ENCODE data around the gene TMOD2. TPM values are rescaled to one million over a fixed set of nuclear protein-coding genes. Genes with fewer than 3 reads are reported as not detected.

TMOD2 gene
- total RNA-seq, 1 experiment from 2014 or later, result 2.6 TPM

DNA sequence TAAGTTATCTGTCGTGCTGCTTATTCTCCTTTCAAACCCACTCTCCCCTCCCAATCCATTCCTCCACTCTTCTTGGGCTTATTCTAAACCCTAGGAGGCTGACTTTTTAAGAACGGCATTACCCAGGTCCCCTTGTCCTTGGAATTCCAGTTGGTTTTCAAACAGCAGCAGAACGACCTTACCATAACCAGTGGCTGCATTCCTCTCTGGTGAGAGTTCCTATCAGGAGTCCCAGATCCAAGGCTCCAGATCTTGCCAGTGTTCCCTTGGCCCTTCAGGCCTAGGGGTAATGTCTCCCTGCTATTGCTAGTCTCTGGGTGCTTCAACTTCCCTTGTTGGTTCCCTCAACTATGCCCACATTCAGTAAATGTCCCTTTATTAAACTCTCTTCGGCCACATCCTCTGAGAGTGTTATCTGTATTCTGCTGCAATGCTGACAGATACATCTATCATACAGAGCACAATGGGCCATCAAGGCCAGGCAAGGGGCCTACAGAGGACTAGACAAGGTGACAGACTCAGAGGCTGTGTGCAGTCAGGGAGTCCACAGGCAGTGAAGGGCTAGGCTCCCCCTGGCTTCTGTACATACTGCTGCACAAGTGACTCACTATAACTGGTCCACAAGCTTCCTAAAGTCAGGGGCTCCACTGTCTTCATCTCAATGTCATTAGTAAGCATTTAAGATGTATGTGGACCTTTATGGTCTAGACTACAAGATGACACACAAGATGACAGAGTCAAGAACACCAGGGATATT is 24.1 kb upstream of the TMOD2 start:
- Histone ChIP-seq H3K36me3 (ENCODE audit: insufficient read depth, low read length) (no peaks in the 10 kb centered on the region), H3K27ac (ENCODE audit: low read length) (no peak overlapping the region), H4K20me1 (ENCODE audit: insufficient read depth, low read depth, low read length) (peaks cover 18% of the 10 kb centered on the region), H3K9ac (ENCODE audit: low read length) (no peak overlapping the region), H3K4me1 (ENCODE audit: low read length) (peaks cover 40% of the 10 kb centered on the region), H2AFZ (ENCODE audit: low read length) (no peak overlapping the region), H3K4me3 (ENCODE audit: low read length) (no peak overlapping the region), H3K9me3 (ENCODE audit: low read length) (no peaks in the 10 kb centered on the region), H3K4me2 (ENCODE audit: low read depth, low read length, poor library complexity, severe bottlenecking) (no peak overlapping the region), H3K27me3 (ENCODE audit: low read length) (no peaks in the 10 kb centered on the region), H3K79me2 (ENCODE audit: low read length) (no peaks in the 10 kb centered on the region), H3K9me2 (replicated peaks; ENCODE audit: insufficient read depth, low read length) (no peaks in the 10 kb centered on the region)
- DNase-seq, result peak; percentile 67

DNA sequence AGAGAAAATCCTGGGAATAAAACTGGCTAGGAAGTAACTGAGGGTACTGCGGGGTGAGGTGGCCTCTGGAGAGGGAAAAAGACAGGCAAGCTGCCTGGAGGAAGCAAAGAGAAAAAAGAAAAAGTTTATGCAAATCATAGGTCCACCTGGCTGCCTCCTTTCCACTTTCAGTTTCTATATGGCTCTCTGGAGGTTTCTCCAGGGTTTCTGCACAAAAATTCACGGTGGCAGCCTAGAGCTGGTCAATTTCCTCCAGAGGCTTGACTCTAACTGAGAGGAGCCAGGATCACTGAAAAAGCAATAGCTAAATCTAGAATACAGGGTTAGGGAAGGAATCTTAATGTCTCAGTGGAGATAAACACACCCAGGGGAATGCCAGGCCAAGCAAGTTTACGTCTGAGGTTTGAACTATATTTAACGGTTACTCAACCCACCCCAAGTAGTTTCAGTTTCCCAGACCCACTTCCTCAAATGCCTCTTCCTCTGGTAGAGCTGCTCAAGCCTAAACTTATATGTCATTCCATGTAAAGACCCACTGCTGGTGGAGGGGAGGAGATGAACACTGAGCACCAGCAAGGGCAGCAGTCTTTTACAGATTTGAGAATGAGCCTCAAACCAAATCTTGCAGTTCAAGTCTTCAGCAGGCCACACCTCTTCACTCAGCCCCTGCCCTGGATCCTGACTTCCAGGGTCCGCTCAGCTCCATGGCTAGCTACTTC is 19.7 kb upstream of the TMOD2 start:
- Histone ChIP-seq H2AFZ (ENCODE audit: low read length) (no peak overlapping the region), H3K36me3 (ENCODE audit: insufficient read depth, low read length) (no peaks in the 10 kb centered on the region), H3K4me3 (ENCODE audit: low read length) (peak overlapping the region; percentile 58), H3K79me2 (ENCODE audit: low read length) (no peaks in the 10 kb centered on the region), H3K9me2 (replicated peaks; ENCODE audit: insufficient read depth, low read length) (no peaks in the 10 kb centered on the region), H4K20me1 (ENCODE audit: insufficient read depth, low read depth, low read length) (peaks cover 19% of the 10 kb centered on the region), H3K27ac (ENCODE audit: low read length) (peak overlapping the region; percentile 32; the same call in 1 of the 2 replicates), H3K4me1 (ENCODE audit: low read length) (peaks cover 58% of the 10 kb centered on the region), H3K9ac (ENCODE audit: low read length) (peak overlapping the region; percentile 12; the same call in 1 of the 2 replicates), H3K9me3 (ENCODE audit: low read length) (no peaks in the 10 kb centered on the region), H3K27me3 (ENCODE audit: low read length) (no peaks in the 10 kb centered on the region), H3K4me2 (ENCODE audit: low read depth, low read length, poor library complexity, severe bottlenecking) (peak overlapping the region; percentile 88)
- DNase-seq, result peak; percentile 83

DNA sequence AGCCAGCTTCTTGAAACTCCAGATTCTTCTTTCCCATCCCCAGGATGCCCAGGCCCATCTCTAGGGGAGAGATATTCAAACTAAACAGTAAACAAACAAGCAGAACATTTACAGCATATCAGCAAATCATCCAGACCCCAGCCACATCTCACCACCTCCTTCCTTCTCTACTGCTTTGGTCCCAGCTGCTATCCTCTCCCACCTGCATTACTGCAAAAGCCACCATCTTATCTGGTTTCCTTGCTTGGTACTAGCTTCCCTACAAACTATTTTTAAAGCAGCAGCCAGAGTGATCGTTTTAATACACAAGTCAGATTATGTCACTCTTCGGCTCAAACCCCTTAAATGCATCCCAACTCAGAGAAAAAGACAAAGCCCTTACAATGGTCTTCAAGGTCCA is 18.8 kb upstream of the TMOD2 start:
- no peak overlapping the region for H3K27ac ChIP-seq (ENCODE audit: low read length)
- H3K4me1 ChIP-seq (ENCODE audit: low read length), result peaks cover 51% of the 10 kb centered on the region

DNA sequence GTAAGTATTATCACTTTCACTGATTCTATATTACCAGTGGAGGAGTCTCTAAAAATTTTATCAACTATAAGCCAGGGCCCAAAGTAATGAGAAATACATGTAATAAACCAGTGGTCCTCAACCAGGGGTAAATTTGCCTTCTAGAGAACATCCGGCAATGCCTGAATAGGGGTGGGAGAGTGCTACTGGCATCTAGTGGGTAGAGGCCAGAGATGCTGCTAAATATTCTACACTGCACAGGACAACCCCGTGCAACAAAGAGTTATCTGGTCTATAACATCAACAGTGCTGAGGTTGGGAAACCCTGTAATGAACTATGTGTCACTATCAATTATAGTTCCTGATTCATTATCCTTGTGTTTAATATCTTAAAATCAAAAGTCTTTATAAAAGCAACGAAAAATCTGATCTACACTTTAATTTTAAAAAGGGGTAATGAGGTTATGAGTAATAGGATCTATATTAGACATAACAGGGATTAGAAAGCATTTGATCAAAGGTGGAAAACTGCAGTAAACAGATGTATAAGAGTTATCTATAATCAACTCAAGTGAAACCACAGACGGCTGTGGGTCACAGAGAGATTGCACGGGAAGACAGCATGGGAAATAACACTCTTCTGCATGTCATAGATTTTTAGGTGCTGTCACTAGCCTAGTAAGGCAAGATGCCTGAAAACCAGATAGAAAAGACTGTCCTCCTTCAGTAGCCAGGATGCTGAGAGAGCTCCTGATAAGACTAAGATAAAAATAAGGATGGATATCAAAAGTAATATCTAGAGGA is 16.0 kb upstream of the TMOD2 start:
- H3K9me2 ChIP-seq (replicated peaks; ENCODE audit: insufficient read depth, low read length), result no peaks in the 10 kb centered on the region
- H3K4me1 ChIP-seq (ENCODE audit: low read length), result peaks cover 56% of the 10 kb centered on the region
- 0 out of 2 replicates have a peak, but pooled peaks cover 5% of the 10 kb centered on the region for H4K20me1 ChIP-seq (ENCODE audit: insufficient read depth, low read depth, low read length)
- no peak overlapping the region for H3K9ac ChIP-seq (ENCODE audit: low read length)
- no peaks in the 10 kb centered on the region for H3K27me3 ChIP-seq (ENCODE audit: low read length)
- no peaks in the 10 kb centered on the region for H3K79me2 ChIP-seq (ENCODE audit: low read length)
- no peaks in the 10 kb centered on the region for H3K36me3 ChIP-seq (ENCODE audit: insufficient read depth, low read length)
- peak; percentile 61 for DNase-seq
- no peak overlapping the region for H3K4me3 ChIP-seq (ENCODE audit: low read length)
- no peak overlapping the region for H2AFZ ChIP-seq (ENCODE audit: low read length)
- H3K27ac ChIP-seq (ENCODE audit: low read length), result no peak overlapping the region
- peak overlapping the region; percentile 66 for H3K4me2 ChIP-seq (ENCODE audit: low read depth, low read length, poor library complexity, severe bottlenecking)
- no peaks in the 10 kb centered on the region for H3K9me3 ChIP-seq (ENCODE audit: low read length)

More for the DNA sequence above, 18.8 kb upstream of the TMOD2 start:
- no peaks in the 10 kb centered on the region for H3K79me2 ChIP-seq (ENCODE audit: low read length)
- DNase-seq, result no peak
- no peaks in the 10 kb centered on the region for H3K9me3 ChIP-seq (ENCODE audit: low read length)
- no peaks in the 10 kb centered on the region for H3K9me2 ChIP-seq (replicated peaks; ENCODE audit: insufficient read depth, low read length)
- no peaks in the 10 kb centered on the region for H3K36me3 ChIP-seq (ENCODE audit: insufficient read depth, low read length)
- H2AFZ ChIP-seq (ENCODE audit: low read length), result no peak overlapping the region
- no peak overlapping the region for H3K9ac ChIP-seq (ENCODE audit: low read length)
- peaks cover 11% of the 10 kb centered on the region; the same call in 1 of the 2 replicates for H4K20me1 ChIP-seq (ENCODE audit: insufficient read depth, low read depth, low read length)
- H3K27me3 ChIP-seq (ENCODE audit: low read length), result no peaks in the 10 kb centered on the region
- no peak overlapping the region for H3K4me3 ChIP-seq (ENCODE audit: low read length)
- H3K4me2 ChIP-seq (ENCODE audit: low read depth, low read length, poor library complexity, severe bottlenecking), result no peak overlapping the region

DNA sequence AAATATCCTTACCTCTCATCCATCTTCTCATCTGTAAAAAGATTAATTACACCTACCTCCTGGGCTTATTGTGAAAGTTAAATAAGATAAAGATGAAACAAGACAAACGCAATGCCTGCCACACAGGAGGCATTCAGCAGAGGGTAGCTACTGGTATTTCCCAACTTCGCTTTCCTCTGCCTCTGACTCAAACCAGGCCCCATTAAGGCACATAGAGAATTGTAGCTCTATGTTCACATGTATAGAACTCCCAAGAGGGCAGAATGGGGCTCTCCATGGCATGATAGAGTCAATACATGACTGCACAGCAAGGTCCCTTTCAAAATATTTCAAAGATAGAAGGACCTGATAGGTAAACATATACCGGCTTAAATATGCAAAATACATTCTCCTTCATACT is 15.3 kb upstream of the TMOD2 start:
- Histone ChIP-seq H4K20me1 (ENCODE audit: insufficient read depth, low read depth, low read length) (0 out of 2 replicates have a peak, but pooled peaks cover 5% of the 10 kb centered on the region), H3K4me3 (ENCODE audit: low read length) (0 out of 2 replicates have a peak overlapping the region, but pooled peaks have one; percentile 69), H3K9me3 (ENCODE audit: low read length) (no peaks in the 10 kb centered on the region), H3K9ac (ENCODE audit: low read length) (no peak overlapping the region), H3K9me2 (replicated peaks; ENCODE audit: insufficient read depth, low read length) (no peaks in the 10 kb centered on the region), H3K36me3 (ENCODE audit: insufficient read depth, low read length) (no peaks in the 10 kb centered on the region), H3K27me3 (ENCODE audit: low read length) (no peaks in the 10 kb centered on the region), H3K4me2 (ENCODE audit: low read depth, low read length, poor library complexity, severe bottlenecking) (peak overlapping the region; percentile 66), H3K79me2 (ENCODE audit: low read length) (no peaks in the 10 kb centered on the region), H2AFZ (ENCODE audit: low read length) (no peak overlapping the region), H3K4me1 (ENCODE audit: low read length) (peaks cover 50% of the 10 kb centered on the region), H3K27ac (ENCODE audit: low read length) (no peak overlapping the region)
- DNase-seq, result peak; percentile 50

DNA sequence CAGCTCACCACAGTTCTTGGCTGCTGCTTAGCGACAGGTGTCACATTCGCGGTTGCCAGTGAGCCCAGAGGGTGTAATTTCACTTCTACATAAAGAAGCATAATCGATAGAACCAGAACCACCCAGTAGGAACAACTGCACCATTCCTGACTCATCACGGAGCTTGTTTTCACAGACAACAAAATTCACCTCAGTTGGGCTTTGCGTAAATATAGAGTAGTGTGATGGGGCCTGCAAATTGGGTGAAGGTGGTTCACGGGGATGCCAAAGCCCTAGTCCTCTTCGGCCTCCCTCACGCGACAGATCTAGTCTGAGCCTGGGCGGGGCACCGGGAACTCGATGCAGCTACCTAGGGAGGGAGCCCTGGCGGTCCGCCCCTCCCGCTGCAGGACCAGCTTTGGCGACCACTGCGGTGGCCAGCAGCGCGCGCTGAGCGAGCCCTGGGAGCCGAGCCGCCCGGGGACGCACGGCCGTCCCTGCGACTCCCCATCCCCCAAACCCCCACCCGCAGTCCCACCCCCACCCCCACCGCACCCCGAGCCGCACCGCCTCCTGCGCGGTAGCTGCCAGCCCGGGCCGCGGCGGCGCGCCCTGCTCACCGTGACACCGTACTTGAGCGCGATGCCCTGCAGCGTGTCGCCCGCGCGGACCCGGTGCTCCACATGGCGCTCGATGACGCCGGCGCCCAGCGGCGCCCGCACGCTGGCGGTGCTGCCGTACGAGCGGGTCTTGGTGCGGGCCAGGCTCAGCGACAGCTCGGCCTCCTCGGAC is 14.5 kb upstream of the TMOD2 start:
- peaks cover 41% of the 10 kb centered on the region for H3K4me1 ChIP-seq (ENCODE audit: low read length)
- H3K79me2 ChIP-seq (ENCODE audit: low read length), result no peaks in the 10 kb centered on the region
- no peaks in the 10 kb centered on the region for H3K27me3 ChIP-seq (ENCODE audit: low read length)
- peak overlapping the region; percentile 69 for H3K4me3 ChIP-seq (ENCODE audit: low read length)
- H3K9me2 ChIP-seq (replicated peaks; ENCODE audit: insufficient read depth, low read length), result no peaks in the 10 kb centered on the region
- peak; percentile 68 for DNase-seq
- no peaks in the 10 kb centered on the region for H3K9me3 ChIP-seq (ENCODE audit: low read length)
- H3K9ac ChIP-seq (ENCODE audit: low read length), result peak overlapping the region; percentile 73
- 0 out of 2 replicates have a peak, but pooled peaks cover 5% of the 10 kb centered on the region for H4K20me1 ChIP-seq (ENCODE audit: insufficient read depth, low read depth, low read length)
- no peak overlapping the region for H3K27ac ChIP-seq (ENCODE audit: low read length)
- peak overlapping the region; percentile 90 for H2AFZ ChIP-seq (ENCODE audit: low read length)
- no peaks in the 10 kb centered on the region for H3K36me3 ChIP-seq (ENCODE audit: insufficient read depth, low read length)
- H3K4me2 ChIP-seq (ENCODE audit: low read depth, low read length, poor library complexity, severe bottlenecking), result peak overlapping the region; percentile 66

DNA sequence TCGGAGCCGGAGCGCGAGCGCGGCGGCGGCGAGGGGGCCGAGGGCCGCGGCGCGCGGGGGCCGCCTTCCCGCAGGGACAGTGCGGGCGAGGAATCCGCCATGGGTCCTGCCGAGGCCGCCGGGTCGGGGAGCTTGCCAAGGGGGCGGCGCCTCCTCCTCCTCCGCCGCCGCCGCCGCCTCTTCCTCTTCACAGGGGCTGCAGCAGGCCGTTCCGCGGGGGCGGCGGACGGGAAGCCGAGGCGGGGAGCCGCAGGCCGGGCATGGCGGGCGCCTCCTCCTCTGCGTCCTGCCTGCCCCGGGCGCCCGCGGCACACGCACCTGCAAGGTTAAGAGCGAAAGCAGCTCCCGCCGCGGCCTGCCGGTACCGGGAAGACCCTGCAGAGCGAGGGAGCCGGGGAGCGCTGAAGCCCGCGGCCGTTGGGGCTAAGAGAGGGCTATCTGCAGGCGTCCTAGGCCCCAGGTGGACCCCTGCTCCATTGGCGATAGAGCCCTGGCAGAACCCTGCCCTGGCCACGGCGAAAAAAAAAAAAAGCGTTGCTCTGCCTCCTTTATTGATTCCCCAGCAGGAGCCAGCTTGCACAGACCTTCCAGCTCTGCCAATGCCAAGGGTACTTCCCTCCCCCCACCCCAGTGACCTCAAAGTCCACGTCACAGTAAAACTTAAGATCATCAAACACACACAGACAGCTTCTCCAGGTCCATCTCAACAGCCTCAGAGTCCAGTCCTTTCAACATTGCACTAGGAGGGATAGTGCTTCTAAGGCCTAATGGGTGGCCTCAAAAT is 13.7 kb upstream of the TMOD2 start, which contains the start of gene LYSMD2:
Gene LYSMD2 (minus strand): TSS at position 134 of the 784 bp plus-strand sequence. CDS start 33 bp downstream, at position 101.
- peak within 1 kb of the TSS; percentile 66 for H3K4me2 ChIP-seq (ENCODE audit: low read depth, low read length, poor library complexity, severe bottlenecking)
- H3K4me1 ChIP-seq (ENCODE audit: low read length), result peaks cover 33% of the 10 kb centered on the region
- H2AFZ ChIP-seq (ENCODE audit: low read length), result peak within 1 kb of the TSS; percentile 90
- DNase-seq, result peak; percentile 82
- peak within 1 kb of the TSS; percentile 73 for H3K9ac ChIP-seq (ENCODE audit: low read length)
- no peaks in the 10 kb centered on the region for H3K79me2 ChIP-seq (ENCODE audit: low read length)
- peak within 1 kb of the TSS; percentile 69 for H3K4me3 ChIP-seq (ENCODE audit: low read length)
- H3K27me3 ChIP-seq (ENCODE audit: low read length), result no peaks in the 10 kb centered on the region
- no peaks in the 10 kb centered on the region for H3K36me3 ChIP-seq (ENCODE audit: insufficient read depth, low read length)
- 0 out of 2 replicates have a peak, but pooled peaks cover 4% of the 10 kb centered on the region for H4K20me1 ChIP-seq (ENCODE audit: insufficient read depth, low read depth, low read length)
- no peaks in the 10 kb centered on the region for H3K9me3 ChIP-seq (ENCODE audit: low read length)
- no peaks in the 10 kb centered on the region for H3K9me2 ChIP-seq (replicated peaks; ENCODE audit: insufficient read depth, low read length)
- no peak within 1 kb of the TSS for H3K27ac ChIP-seq (ENCODE audit: low read length)

Data from Karpas-422 (cell line).